Ishikawa (cell line): ENCODE results near the gene FOXL2NB.

Experiments
- CEBPB ChIP-seq: IDR thresholded peaks from 2 replicates; pipeline ENCODE4 v1.6.1; 2012
- CREB1 ChIP-seq: IDR thresholded peaks from 2 replicates; pipeline ENCODE4 v1.6.1; 2012; ENCODE audit warnings: low read depth
- EGR1 ChIP-seq: IDR thresholded peaks from 2 replicates; pipeline ENCODE4 v1.6.1; 2012
- EP300 ChIP-seq: IDR thresholded peaks from 2 replicates; pipeline ENCODE4 v1.6.1; 2012; ENCODE audit warnings: borderline replicate concordance
- FOXM1 ChIP-seq: IDR thresholded peaks from 2 replicates; pipeline ENCODE4 v1.6.1; 2012; ENCODE audit warnings: low read depth, borderline replicate concordance
- NFIC ChIP-seq: IDR thresholded peaks from 2 replicates; pipeline ENCODE4 v1.6.1; 2012
- RAD21 ChIP-seq: IDR thresholded peaks from 2 replicates; pipeline ENCODE4 v1.6.1; 2012; ENCODE audit warnings: low read depth
- TAF1 ChIP-seq: IDR thresholded peaks from 2 replicates; pipeline ENCODE4 v1.6.1; 2012; ENCODE audit warnings: low read depth, mild to moderate bottlenecking
- TCF12 ChIP-seq: IDR thresholded peaks from 2 replicates; pipeline ENCODE4 v1.6.1; 2012; ENCODE audit warnings: low read depth
- TF ChIP-seq, protein P1 (sequence below): IDR thresholded peaks from 2 replicates; pipeline ENCODE4 v1.6.1; 2012

DNA sequence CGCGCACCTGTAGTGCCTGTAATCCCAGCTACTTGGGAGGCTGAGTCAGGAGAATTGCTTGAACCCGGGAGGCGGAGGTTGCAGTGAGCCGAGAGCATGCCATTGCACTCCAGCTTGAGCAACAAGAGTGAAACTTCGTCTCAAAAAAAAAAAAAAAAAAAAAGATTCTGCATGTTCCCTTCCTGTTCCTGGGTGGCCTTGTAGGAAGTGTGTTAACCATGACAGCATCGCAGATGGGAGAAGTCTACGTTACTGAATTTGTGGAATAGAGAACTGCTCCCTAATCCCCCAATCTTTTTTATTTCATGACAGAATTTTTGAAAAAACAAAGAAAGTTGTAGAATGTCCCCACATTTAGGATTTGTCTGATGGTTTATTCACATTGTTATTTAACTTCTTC lies 45.5 kb upstream of the FOXL2NB start:
- TF ChIP-seq CEBPB (no peak), EGR1 (no peak), FOXM1 (no peak), TCF12 (no peak), CREB1 (no peak), NFIC (no peak), EP300 (no peak), TAF1 (no peak), RAD21 (no peak)
- TF ChIP-seq, protein P1, sequence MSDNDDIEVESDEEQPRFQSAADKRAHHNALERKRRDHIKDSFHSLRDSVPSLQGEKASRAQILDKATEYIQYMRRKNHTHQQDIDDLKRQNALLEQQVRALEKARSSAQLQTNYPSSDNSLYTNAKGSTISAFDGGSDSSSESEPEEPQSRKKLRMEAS, result no peak
